DLD1 (cell line): ENCODE data around the gene VWA5A.
"Not testable (repeated sequence)": the region's sequence is repeated elsewhere in the genome, so short reads cannot be mapped to it uniquely, and the experiment has no call there.

Experiments used
- in situ Hi-C: cut with HindIII; loops from 2 replicates; pipeline ENCODE4 v1.10.0; 2017; ENCODE audit warnings: low sequenced_read_pairs

VWA5A gene

DNA sequence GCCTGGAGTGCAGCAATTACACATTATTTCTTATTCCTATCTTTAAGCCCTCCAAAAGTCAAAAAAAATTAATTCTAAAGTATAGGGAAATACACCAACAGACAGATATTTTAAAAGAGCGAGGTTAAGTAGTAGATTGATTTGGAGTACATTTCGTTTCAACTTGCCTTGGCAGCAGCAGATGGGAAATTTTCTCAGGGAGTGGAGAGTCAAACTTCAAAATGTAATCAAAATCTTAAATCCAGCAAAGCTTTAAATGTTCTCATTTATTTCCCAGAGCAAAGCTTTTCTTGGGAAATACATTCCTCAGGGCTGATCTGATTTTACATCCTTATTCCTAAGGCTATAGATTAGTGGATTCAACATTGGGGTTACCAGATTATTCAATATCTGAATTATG lies 21.9 kb upstream of the VWA5A start:
- in situ Hi-C loops = no loop called here

GRCh38 chr11:124094731-124095130 lies 20.5 kb upstream of the VWA5A start:
- in situ Hi-C loops = no loop called here

- in situ Hi-C loops = no loop called here
These were observed 18.9 kb upstream of the VWA5A start for GRCh38 chr11:124096364-124096763.

DNA sequence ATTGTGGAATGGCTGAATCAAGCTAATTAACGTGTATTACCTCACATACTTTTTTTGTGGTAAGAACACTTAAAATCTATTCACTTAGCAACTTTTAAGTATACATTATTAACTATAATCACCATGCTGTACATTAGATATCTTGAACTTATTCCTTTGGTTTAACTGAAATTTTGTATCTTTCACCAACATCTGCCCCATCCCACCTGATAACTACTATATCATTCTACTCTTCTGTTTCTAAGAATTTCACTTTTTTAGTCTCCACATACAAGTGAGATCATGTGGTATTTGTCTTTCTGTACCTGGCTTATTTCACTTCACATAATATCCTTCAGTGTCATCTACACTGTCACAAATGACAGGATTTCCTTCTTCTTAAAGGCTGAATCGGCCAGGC lies 17.1 kb upstream of the VWA5A start:
- in situ Hi-C loops = no loop called here

DNA sequence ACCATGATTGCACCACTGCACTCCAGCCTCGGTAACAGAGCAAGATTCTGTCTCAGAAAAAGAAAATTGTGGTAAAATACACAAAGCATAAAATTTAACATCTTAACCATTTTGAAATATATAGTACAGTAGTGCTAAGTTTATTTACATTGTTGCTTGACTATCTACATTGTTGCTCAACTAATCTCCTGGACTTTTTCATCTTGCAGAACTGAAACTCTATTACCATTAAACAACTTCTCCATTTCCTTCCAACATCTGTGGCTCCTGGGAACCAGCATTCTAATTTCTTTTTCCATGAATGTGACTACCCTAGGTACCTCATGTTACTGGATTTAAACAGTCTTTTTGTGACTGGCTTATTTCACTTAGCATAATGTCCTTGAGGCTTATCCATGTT lies 13.5 kb upstream of the VWA5A start:
- in situ Hi-C loops = no loop called here

DNA sequence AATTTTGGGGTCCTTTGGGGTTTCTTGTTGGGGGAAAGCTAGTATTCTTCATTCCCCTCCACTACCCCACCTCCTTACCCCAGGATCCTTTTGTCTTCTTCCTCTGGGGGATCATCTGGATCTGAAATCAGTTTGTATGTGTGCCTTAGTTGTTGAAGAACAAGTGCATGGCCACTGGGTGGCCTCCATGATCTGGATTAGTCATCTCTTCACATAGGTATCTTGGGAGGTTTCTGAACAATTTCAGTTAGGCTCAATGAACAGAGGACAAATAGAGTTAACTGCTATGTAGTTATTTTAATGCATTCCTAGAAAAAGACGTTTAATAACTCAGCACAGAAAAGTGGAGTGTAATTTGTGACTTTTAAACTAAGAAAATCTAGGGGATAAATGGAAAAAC lies 7.1 kb upstream of the VWA5A start:
- in situ Hi-C loops = no loop called here

DNA sequence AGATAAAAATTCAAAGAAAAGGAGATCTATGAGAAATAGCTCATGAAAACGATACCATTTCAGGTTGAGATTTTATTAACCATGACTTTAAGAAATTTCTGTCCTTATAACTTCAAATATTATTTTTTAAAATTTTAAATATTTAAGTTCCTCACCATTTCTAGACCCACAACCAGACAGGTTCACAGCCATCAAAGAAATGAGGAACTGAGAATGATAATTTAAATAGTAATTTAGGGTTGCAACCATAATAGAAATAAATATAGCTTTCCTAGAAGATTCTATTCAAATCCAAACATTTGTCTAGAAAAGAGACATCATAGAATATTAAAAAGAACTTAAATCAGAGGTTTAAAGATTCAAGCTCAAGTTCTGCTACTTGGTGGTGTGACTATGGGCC lies 5.9 kb upstream of the VWA5A start:
- in situ Hi-C loops = no loop called here

GRCh38 chr11:124110201-124110600 lies 5.0 kb upstream of the VWA5A start:
- in situ Hi-C loops = no loop called here

- in situ Hi-C loops = no loop called here
These were observed 1.4 kb upstream of the VWA5A start for GRCh38 chr11:124113890-124114289.

GRCh38 chr11:124115782-124116616 lies 749 bp downstream of the VWA5A start:
- in situ Hi-C loops = no loop called here

GRCh38 chr11:124119103-124119502 lies 3.9 kb downstream of the VWA5A start:
- in situ Hi-C loops = no loop called here

DNA sequence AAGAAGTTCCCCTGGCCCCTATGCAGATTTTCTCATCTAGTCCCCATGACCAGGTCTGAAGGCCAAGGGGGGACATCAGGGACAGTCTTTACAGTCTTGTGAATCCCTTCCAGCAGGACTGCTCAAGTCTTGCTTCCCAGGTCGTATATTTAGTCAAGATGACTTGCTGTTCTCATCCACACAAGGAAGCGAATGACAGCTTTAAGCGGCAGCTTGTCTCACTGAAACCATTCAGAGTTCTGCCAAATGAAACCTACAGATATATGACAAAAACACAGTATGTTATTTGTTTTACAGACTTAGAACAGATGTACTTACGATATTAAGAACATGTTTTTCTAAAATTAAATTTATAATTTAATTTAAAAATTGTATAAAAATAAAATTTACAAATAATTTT lies 5.6 kb downstream of the VWA5A start:
- in situ Hi-C loops = no loop called here

DNA sequence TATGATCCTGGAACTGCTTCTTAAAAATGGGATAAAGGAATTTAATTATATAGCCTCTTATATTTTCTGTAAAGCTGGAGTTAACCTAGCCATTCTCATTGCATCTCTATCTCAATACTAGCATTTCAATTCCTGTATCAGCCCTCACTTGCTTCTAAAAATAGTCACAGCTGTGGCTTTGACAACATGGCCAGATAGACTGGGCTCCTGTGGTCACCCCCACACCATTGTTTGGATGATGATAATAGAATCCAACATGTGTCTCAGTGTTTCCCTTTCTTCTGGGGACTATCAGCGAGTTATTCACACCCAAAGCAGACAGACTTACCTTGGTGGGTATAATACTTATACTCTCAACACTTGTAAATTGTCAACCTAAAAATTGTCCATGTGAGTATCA lies 6.9 kb downstream of the VWA5A start:
- in situ Hi-C loops = no loop called here

DNA sequence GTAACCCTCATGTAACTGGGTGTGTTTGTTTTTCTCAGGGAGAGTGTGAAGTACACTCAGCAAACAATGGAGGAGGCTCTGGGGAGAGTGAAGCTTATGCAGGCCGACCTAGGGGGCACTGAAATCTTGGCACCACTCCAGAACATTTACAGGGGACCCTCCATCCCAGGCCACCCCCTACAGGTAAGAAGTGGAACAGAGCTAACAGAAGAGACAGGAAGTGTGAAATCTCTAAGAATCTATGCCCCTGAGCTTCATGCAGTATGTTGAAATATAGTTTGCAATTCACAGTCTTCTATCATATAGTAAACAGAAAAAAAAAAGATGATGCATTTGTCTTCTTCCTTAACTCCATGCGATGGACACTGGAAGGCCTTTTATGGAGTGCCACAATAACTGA lies 8.4 kb downstream of the VWA5A start:
- in situ Hi-C loops = no loop called here

DNA sequence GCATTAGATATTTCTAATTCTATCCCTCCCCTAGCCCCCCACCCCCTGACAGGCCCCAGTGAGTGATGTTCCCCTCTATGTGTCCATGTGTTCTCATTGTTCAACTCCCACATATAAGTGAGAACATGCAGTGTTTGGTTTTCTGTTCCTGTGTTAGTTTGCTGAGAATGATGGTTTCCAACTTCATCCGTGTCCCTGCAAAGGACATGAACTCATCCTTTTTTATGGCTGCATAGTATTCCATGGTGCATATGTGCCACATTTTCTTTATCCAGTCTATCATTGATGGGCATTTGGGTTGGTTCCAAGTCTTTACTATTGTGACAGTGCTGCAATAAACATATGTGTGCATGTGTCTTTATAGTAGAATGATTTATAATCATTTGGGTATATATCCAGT lies 11.9 kb downstream of the VWA5A start:
- in situ Hi-C loops = not testable (repeated sequence)

- in situ Hi-C loops = no loop called here
These were observed 27.8 kb downstream of the VWA5A start for GRCh38 chr11:124143034-124143433.

DNA sequence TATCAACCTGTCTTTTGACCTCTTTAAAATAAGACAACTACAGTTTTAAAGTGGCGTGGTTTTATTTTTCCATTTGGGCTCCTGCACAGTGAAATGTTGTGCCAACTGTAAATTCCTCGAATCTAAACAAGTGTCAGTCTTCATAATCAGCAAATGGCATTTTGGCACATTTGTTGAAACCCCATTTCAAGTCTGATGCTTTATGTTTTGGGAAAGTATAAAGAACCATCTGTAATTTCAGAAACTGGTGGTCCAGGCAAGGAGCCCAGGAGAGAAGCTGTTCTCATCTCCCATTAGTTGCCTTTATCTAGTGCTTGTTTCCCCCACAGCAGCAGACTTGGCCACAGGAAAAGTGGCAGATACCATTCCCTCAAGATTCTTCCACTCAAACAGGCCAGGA lies 32.7 kb downstream of the VWA5A start:
- in situ Hi-C loops = no loop called here

- in situ Hi-C loops = no loop called here
These were observed 35.4 kb downstream of the VWA5A start for GRCh38 chr11:124150684-124151083.

DNA sequence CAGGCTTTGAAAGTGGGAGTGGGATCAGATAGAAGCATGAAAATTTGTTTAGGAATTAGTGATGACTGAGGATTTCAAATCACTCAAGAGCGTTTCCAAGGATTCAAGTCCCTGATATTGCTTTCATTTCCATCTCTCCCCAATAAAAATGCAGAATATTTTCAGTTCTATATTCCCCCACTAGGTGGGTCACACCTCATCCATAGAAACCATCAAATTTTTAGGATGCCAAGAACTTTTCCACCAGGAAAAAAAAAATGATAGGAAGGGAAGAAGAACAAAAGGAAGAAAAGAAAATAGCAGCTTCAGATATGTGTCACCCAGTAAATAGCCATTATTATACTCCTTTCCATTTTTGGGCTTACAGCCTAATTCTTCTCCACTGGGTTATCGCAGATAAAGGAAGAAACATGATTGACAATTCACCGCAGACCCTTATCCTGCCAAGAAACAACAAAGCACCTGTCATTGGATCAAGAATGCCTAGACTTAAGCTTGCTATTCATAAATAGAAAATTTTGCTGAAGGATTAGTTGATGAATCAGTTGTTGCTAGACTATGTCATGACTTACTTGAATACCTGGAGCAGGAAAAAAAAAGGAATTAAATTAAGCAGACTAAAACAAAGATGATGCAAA lies 37.6 kb downstream of the VWA5A start:
- in situ Hi-C loops = no loop called here

GRCh38 chr11:124153821-124154220 lies 38.6 kb downstream of the VWA5A start:
- in situ Hi-C loops = no loop called here

DNA sequence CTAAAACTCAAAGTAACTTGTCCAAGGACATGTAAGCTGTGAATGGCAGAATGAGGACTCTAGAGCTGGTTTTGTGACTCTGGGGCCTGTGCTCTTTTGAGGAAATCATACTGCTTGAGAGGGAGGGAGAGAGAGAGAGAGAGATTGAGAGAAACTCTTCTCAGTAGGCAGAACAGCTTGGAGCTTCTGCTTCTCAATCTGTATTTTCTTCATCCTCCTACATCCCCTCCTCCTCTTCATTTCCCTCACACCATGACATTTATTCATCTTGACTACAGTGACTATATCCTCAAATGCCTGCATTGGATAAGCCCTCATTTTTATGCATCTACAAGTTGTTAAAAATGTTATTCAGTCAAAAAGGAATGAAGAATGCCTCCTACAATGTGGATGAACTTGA lies 44.2 kb downstream of the VWA5A start:
- in situ Hi-C loops = no loop called here

GRCh38 chr11:124160986-124161385 lies 45.7 kb downstream of the VWA5A start:
- in situ Hi-C loops = no loop called here

GRCh38 chr11:124167826-124168231 lies 52.6 kb downstream of the VWA5A start:
- in situ Hi-C loops = no loop called here
